Globus pallidus (tissue), 1 donor: ENCODE results near the gene C8B.

Experiments used
- DNase-seq: peaks from one replicate; pipeline ENCODE4 v3.0.0-alpha.2; 2015; ENCODE audit warnings: low spot score

Gene C8B

GRCh38 chr1:56898005-56898373 is 67.8 kb downstream of the C8B start:
- no peak for DNase-seq

GRCh38 chr1:56897150-56898004 is 68.4 kb downstream of the C8B start:
- no peak for DNase-seq

- no peak for DNase-seq
Observed at GRCh38 chr1:56894014-56894413, 71.8 kb downstream of the C8B start.

- DNase-seq: no peak
Observed at GRCh38 chr1:56890229-56890628, 75.6 kb downstream of the C8B start.

- DNase-seq: no peak
Observed at GRCh38 chr1:56881417-56881816, 84.4 kb downstream of the C8B start.

- no peak for DNase-seq
Observed at GRCh38 chr1:56880774-56881173, 85.0 kb downstream of the C8B start.
